ENCODE results near the gene SMLR1.

GRCh38 chr6:130814506-130814905, 12.7 kb upstream of the SMLR1 start:
- TF ChIP-seq CTCF (IDR thresholded peaks at IDR 0.05; ENCODE audit: low read depth, low read length) (no peak), EZH2phosphoT487 (IDR thresholded peaks at IDR 0.05; ENCODE audit: low read depth) (no peak)

Data from OCI-LY3 (cell line).